ENCODE results near the gene DDX1.

DDX1 gene

DNA sequence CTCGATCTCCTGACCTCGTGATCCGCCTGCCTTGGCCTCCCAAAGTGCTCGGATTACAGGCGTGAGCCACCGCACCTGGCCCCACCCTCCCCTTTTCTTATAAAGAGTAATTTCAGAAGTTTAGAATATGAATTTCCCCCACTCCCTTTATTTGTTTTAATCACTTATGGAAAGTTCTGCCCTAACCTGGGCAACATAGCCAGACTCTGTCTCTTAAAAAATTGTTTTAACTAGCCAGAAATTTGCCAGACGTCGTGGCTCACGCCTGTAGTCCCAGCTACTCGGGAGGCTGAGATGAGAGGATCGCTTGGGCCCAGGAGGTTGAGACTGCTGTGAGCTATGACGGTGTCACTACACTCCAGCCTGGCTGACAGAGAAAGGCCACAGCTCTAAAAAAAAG is 22.8 kb upstream of the DDX1 start:
- no peak for DNase-seq (ENCODE audit: low read depth in 2 of 2)

DNA sequence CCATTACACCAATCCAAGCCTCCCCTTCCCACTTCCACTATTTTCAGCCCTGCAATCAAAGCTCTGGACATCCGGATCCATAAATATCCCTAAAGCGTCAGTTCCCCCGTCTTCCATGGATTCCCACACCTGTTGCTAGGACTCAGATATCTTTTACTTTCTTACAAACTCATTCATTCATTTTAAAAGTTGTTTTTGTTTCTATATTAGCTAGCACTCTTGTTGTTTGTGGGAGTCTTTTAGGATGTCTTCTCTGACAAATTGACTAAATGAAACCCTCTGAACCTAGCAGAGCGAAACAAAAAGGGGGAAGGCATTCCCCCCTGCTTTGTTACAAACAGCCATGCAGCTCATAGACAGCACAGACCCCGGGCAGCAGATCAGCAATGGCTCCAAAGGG is 21.6 kb upstream of the DDX1 start:
- DNase-seq (ENCODE audit: low read depth in 2 of 2), result no peak
- TF ChIP-seq, protein P1, sequence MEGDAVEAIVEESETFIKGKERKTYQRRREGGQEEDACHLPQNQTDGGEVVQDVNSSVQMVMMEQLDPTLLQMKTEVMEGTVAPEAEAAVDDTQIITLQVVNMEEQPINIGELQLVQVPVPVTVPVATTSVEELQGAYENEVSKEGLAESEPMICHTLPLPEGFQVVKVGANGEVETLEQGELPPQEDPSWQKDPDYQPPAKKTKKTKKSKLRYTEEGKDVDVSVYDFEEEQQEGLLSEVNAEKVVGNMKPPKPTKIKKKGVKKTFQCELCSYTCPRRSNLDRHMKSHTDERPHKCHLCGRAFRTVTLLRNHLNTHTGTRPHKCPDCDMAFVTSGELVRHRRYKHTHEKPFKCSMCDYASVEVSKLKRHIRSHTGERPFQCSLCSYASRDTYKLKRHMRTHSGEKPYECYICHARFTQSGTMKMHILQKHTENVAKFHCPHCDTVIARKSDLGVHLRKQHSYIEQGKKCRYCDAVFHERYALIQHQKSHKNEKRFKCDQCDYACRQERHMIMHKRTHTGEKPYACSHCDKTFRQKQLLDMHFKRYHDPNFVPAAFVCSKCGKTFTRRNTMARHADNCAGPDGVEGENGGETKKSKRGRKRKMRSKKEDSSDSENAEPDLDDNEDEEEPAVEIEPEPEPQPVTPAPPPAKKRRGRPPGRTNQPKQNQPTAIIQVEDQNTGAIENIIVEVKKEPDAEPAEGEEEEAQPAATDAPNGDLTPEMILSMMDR (IDR thresholded peaks at IDR 0.05; ENCODE audit: low read depth, low read length), result no peak
- H3K4me3 ChIP-seq (replicated peaks in 1 of 2; ENCODE audit: low read depth in 2 of 2, low read length in 2 of 2), result no peak overlapping the region

More for the DNA sequence above, 22.8 kb upstream of the DDX1 start:
- no peak overlapping the region for H3K4me3 ChIP-seq (replicated peaks in 1 of 2; ENCODE audit: low read depth in 2 of 2, low read length in 2 of 2)
- TF ChIP-seq, protein P1 (IDR thresholded peaks at IDR 0.05; ENCODE audit: low read depth, low read length), result no peak

DNA sequence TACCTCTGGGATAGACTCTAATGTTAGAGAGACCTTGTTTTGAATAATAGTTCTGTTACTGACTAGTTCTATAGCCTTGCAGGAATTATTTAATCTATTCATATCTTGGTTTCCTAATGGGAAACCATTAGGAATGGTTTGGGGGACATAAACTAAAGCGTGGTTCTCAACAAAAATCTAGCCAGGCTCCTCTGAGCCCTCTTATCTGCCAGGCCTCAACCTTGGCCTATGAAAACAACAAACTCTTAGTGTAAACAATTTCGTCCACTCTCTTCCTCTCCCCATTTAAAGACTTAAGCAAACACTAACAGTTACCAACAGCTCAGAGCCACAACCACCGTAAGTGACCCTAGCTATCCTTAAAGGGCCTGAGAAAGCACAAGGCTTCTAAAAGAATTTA is 19.9 kb upstream of the DDX1 start:
- no peak for DNase-seq (ENCODE audit: low read depth in 2 of 2)

DNA sequence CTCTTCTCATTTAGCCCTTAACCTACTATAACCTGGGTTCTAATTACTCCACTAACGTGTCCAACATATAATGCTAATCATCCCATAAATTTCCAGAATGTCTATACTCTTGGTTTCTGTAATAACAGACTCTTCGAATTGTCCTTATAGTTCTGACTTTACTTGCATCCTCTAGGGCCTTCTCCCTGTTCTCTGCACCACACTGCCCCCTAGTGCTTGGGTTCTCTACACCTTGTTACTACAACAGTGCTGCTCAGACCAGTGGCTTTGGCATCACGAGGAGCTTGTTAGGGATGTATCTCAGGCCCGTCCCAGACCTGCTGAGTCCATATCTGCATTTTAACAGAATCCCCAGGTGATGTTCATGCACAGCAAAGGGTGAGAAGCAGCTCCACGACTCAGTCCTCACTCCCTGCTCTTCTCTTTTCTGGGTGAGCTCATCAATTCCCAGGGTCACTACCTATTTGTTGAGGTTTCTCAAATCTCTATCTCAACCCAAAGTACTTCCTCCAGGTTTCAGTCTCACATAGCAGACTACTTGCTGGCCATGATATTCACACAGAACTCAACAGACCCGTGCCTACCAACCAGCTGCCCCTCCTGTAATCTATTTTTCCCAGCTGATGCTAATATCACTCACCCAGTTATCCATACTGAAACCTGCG is 14.5 kb upstream of the DDX1 start:
- peak; percentile 89 for DNase-seq (ENCODE audit: low read depth in 2 of 2)
- TF ChIP-seq, protein P1 (IDR thresholded peaks at IDR 0.05; ENCODE audit: low read depth, low read length), result peak; percentile 88
- H3K4me3 ChIP-seq (replicated peaks in 1 of 2; ENCODE audit: low read depth in 2 of 2, low read length in 2 of 2), result no peak overlapping the region

More for the DNA sequence above, 19.9 kb upstream of the DDX1 start:
- H3K4me3 ChIP-seq (replicated peaks in 1 of 2; ENCODE audit: low read depth in 2 of 2, low read length in 2 of 2), result no peak overlapping the region
- TF ChIP-seq, protein P1 (IDR thresholded peaks at IDR 0.05; ENCODE audit: low read depth, low read length), result no peak

DNA sequence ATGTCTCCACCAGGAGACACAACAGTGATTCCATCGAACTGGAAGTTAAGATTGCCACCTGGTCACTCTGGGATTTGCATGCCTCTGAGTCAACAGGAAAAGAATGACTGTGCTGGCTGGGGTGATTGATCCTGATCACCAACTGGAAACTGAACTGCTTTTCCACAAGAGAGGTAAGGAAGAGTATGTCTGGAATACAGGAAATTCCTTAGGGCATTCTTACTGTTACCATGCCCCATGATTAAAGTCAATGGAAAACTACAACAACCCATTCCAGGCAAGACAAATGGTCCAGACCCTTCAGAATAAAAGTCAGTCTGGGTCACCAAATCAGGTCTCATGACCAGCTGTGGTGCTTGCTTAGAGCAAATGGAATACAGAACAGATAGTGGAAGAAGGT is 12.0 kb upstream of the DDX1 start:
- no peak for DNase-seq (ENCODE audit: low read depth in 2 of 2)
- TF ChIP-seq, protein P1 (IDR thresholded peaks at IDR 0.05; ENCODE audit: low read depth, low read length), result no peak
- H3K4me3 ChIP-seq (replicated peaks in 1 of 2; ENCODE audit: low read depth in 2 of 2, low read length in 2 of 2), result no peak overlapping the region

DNA sequence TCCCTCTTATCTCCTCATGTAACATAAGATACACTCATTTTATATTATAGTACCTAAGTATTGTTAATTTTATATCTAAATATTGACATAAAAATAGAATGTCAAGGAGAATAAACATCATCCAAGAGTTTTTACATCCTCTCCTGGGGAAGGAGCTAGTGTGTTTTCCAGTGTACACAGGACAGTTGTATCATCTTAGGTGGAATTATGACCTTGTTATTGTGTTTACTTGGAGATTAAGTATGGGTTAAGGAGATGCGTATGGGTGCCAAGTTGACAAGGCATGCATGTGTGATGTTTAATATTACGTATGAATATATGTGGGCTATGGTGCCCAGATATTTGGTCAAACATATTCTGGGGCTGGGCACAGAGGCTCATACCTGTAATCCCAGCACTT is 11.2 kb upstream of the DDX1 start:
- H3K4me3 ChIP-seq (replicated peaks in 1 of 2; ENCODE audit: low read depth in 2 of 2, low read length in 2 of 2), result no peak overlapping the region
- TF ChIP-seq, protein P1 (IDR thresholded peaks at IDR 0.05; ENCODE audit: low read depth, low read length), result no peak
- DNase-seq (ENCODE audit: low read depth in 2 of 2), result no peak
